ENCODE results near the gene SYT15B.
"Not testable (repeated sequence)": the region's sequence is repeated elsewhere in the genome, so short reads cannot be mapped to it uniquely, and the experiment has no call there.

Gene SYT15B

DNA sequence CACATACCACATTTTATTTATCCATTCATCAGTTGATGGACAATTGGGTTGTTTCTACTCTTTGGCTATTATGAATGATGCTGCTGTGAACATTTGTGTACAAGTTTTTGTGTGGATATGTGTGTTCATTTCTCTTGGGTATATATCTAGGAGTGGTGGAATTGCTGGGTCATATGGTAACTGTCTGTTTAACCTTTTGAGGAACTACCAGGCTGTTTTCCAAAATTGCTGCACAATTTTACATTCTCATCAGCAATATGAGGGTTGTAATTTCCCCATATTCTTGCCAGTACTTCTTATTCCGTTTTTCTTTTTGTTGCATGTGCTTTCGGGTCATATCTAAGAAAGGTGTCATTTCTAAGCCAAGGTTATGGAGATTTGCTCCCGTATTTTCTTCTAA, 38.3 kb downstream of the SYT15B start:
- DNase-seq, result not testable (repeated sequence)

DNA sequence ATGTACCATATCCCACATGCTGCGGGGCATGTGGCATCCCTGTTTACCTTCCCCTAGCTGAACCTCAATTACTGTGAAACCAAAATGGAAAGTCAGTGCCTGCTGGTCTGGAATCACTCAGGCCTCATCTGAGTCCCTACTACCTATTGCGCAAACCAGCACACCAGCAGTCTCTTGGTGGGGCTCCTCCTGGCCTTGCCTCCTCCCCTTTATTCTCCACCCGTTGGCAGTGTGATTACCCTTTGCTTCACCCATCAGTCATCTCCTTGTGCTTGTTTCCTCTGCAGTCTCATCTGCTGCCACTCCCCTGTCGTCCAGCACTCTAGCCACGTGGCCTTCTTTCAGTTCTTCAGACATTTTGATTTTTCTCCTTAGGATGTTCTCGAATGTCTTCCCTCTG, 39.3 kb downstream of the SYT15B start:
- not testable (repeated sequence) for DNase-seq

DNA sequence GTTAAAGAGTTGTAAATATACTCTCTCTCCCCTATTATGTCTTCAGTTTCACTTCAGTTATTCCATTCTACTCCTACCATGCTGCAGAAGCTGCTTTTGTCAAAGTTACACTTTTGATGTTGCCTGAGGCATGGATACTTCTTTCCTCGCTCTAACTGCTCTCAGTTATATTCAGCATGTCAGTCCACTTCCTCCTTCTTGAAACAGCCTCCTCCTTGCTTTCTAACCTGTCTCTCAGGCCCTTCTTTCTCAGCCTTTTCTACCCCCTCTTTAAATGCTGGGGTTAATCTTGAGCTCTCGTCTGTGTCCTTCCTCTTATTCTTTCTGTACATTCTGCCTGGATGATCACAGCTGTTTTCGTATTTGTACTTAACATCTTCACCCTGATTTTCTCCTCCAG, 40.0 kb downstream of the SYT15B start:
- not testable (repeated sequence) for DNase-seq

DNA sequence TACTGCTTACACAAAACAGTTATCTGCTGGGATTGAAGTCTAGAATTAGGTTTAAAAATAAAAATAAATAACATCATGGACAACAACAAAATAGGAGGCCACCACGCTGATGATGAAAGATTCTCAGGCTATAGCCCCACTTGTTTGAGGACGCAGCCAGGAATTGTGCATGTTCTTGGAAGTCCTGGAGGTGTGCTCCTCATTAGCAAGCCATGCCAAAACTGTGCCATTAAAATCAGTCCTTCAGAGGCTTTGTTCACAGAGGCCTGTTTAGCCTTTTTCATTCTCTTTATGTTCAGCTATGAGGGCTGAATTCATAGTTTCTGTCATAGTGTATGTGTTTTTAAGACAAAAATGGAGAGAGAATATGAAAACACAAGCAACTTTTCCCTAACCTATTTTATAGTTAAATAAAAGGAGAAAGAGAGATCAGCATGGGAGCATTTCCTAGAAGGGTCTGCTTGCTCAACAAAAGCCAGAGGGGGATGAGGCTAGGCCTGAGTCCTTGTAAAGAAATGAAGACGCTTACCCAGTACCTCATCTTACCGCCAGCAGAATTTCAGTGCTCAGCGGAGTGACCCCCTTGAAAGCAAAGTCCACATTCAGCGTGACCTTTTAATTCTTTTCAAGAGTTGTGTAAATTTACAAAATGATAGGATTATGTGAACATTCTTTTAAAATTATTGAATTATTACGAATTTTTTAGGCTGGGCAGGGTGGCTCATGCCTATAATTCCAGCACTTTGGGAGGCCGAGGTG, 46.2 kb downstream of the SYT15B start:
- DNase-seq, result not testable (repeated sequence)

All from OCI-M1 (cell line).